ENCODE data around the gene ZNF513.

Gene ZNF513

GRCh38 chr2:27381577-27382181 is 1.1 kb upstream of the ZNF513 start:
- DNase-seq = no peak

GRCh38 chr2:27379836-27380625 is 503 bp downstream of the ZNF513 start:
- peak; percentile 24 for DNase-seq

GRCh38 chr2:27379383-27379835 is 1.1 kb downstream of the ZNF513 start:
- DNase-seq = no peak

- DNase-seq = no peak
These were observed 1.7 kb downstream of the ZNF513 start for GRCh38 chr2:27378809-27379290.

- DNase-seq = no peak
These were observed 2.3 kb downstream of the ZNF513 start for GRCh38 chr2:27378096-27378808.

- no peak for DNase-seq
These were observed 2.9 kb downstream of the ZNF513 start for GRCh38 chr2:27377618-27378095.

- no peak for DNase-seq
These were observed 3.5 kb downstream of the ZNF513 start for GRCh38 chr2:27376866-27377617.

- DNase-seq = no peak
These were observed 4.2 kb downstream of the ZNF513 start for GRCh38 chr2:27376151-27376865.

- no peak for DNase-seq
These were observed 4.9 kb downstream of the ZNF513 start for GRCh38 chr2:27375513-27376099.

GRCh38 chr2:27373567-27373966 is 7.0 kb downstream of the ZNF513 start:
- no peak for DNase-seq

GRCh38 chr2:27372937-27373336 is 7.6 kb downstream of the ZNF513 start:
- DNase-seq = no peak

GRCh38 chr2:27370816-27371620 is 9.5 kb downstream of the ZNF513 start:
- DNase-seq = peak; percentile 15

GRCh38 chr2:27370026-27370815 is 10.3 kb downstream of the ZNF513 start, which contains the start of the genes EIF2B4 and SNX17:
TSS of gene EIF2B4 (minus strand) at chr2:27370338. CDS start at chr2:27370314, 24 bp downstream.
TSS of gene SNX17 (plus strand) at chr2:27370616. CDS start at chr2:27370744, 128 bp downstream.
- peak; percentile 100 for DNase-seq

GRCh38 chr2:27369471-27370025 is 11.0 kb downstream of the ZNF513 start:
- no peak for DNase-seq

- no peak for DNase-seq
These were observed 16.6 kb downstream of the ZNF513 start for GRCh38 chr2:27363933-27364332.

GRCh38 chr2:27362678-27363420 is 17.7 kb downstream of the ZNF513 start:
- DNase-seq = no peak

- peak; percentile 94 for DNase-seq
These were observed 24.0 kb downstream of the ZNF513 start, which contains the start of gene GTF3C2 for GRCh38 chr2:27356382-27357181. TSS of gene GTF3C2 (minus strand) at chr2:27356764. CDS start at chr2:27343554, 13,210 bp downstream.

- no peak for DNase-seq
These were observed 24.5 kb downstream of the ZNF513 start for GRCh38 chr2:27356056-27356381.
